ENCODE data around the gene VILL. TPM values are rescaled to one million over a fixed set of nuclear protein-coding genes. Genes with fewer than 3 reads are reported as not detected.

VILL gene
- total RNA-seq, 2 experiments from 2014 or later: 13.2 to 23.5 TPM

DNA sequence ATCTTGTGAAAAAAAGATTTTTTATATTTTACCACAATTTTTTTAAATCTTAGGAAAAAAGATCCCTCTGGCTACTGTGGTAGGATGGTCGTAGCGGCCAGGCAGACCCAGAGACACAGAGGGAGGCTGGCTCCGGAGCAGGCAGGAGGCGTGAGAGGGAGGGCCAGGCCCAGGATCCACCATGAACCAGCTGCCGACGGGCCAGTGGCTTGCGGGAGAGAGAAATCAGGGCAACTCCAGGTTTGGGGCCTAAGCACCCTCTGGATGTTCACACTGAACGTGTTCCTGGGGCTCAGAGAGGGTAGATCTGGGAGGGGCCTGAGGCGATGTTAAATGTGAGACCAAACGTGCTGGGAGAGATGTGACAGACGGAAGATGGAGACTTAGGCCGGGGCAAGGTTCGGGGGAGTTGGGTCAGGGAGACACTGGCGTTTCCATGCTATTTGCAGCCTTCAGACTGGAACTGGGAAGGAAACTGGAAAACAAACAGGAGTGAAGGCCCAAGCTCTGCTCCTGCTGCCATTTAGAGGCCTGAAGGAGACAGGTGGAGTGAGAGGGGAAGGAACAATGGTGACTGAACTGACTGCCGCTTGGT lies 1.6 kb upstream of the VILL start:
- Histone ChIP-seq H3K79me2 (ENCODE audit: insufficient read depth, low read depth, low read length) (no peaks in the 10 kb centered on the region), H3K4me1 (ENCODE audit: insufficient read depth, low read length, poor library complexity, severe bottlenecking) (peaks cover 5% of the 10 kb centered on the region), H2AFZ (ENCODE audit: low read length) (no peak overlapping the region), H3K4me2 (ENCODE audit: low read length) (no peak overlapping the region), H3K36me3 (ENCODE audit: insufficient read depth, low read length) (no peaks in the 10 kb centered on the region), H3K9me3 (ENCODE audit: low read length) (no peaks in the 10 kb centered on the region), H3K4me3 (ENCODE audit: low read depth, low read length, poor library complexity, severe bottlenecking) (no peak overlapping the region), H4K20me1 (ENCODE audit: insufficient read depth, low read length) (no peaks in the 10 kb centered on the region), H3K9me2 (ENCODE audit: insufficient read depth, low read length) (no peaks in the 10 kb centered on the region), H3K27ac (ENCODE audit: low read depth, low read length, poor library complexity, severe bottlenecking) (no peak overlapping the region)
- CTCF ChIA-PET (ENCODE audit: unreplicated experiment): no interaction called here
- POLR2A ChIA-PET: no interaction called here
- no peak for DNase-seq (ENCODE audit: low spot score)
- no TSS peak for BruUV-seq (replicated peaks)
- intact Hi-C loops (cut with micrococcal nuclease; ENCODE audit: unreplicated experiment): no loop called here
- TF ChIP-seq, protein P1, sequence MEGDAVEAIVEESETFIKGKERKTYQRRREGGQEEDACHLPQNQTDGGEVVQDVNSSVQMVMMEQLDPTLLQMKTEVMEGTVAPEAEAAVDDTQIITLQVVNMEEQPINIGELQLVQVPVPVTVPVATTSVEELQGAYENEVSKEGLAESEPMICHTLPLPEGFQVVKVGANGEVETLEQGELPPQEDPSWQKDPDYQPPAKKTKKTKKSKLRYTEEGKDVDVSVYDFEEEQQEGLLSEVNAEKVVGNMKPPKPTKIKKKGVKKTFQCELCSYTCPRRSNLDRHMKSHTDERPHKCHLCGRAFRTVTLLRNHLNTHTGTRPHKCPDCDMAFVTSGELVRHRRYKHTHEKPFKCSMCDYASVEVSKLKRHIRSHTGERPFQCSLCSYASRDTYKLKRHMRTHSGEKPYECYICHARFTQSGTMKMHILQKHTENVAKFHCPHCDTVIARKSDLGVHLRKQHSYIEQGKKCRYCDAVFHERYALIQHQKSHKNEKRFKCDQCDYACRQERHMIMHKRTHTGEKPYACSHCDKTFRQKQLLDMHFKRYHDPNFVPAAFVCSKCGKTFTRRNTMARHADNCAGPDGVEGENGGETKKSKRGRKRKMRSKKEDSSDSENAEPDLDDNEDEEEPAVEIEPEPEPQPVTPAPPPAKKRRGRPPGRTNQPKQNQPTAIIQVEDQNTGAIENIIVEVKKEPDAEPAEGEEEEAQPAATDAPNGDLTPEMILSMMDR (conservative IDR thresholded peaks at IDR 0.05; ENCODE audit: low read length): no peak
- no peak for TF ChIP-seq EZH2phosphoT487 (IDR thresholded peaks at IDR 0.05; ENCODE audit: borderline replicate concordance, low read depth, low read length)

DNA sequence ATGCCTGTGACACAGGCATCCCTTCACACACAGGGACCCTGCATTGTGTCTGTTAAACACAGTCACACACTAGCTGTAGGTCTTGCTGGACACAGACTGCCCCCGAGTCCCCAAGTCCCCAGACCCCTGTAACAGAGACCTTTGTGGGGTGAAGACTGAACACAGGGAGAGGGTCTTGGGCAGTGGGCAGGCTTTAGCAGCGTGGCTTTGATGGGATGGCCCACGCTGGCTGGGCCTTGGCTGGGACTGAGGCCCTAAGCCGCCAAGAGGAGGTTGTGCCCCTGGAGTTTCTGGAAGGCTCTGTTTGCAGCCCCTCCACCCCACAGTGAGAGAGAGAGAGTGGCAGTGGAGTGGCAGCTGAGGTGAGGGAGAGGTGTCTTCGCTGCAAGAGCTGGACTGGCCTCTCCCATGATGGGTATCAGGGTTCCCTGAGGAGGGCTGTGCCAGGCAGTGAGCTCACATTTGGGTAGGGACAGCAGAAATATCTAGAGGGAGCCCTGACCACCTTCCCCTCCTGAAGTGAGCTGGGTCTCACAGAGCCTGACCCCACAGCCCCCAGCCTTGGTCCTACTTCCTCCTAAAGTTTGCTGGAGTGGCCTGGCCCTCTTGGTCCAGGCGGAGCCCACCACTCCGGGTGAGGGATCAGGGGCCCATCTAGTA lies 635 bp upstream of the VILL start:
- POLR2A ChIA-PET: no interaction called here
- H3K4me1 ChIP-seq (ENCODE audit: insufficient read depth, low read length, poor library complexity, severe bottlenecking): peaks cover 9% of the 10 kb centered on the region
- no peaks in the 10 kb centered on the region for H3K9me3 ChIP-seq (ENCODE audit: low read length)
- H3K36me3 ChIP-seq (ENCODE audit: insufficient read depth, low read length): no peaks in the 10 kb centered on the region
- no peak overlapping the region for H3K4me3 ChIP-seq (ENCODE audit: low read depth, low read length, poor library complexity, severe bottlenecking)
- TF ChIP-seq EZH2phosphoT487 (IDR thresholded peaks at IDR 0.05; ENCODE audit: borderline replicate concordance, low read depth, low read length): no peak
- TF ChIP-seq, protein P1 (conservative IDR thresholded peaks at IDR 0.05; ENCODE audit: low read length): no peak
- DNase-seq (ENCODE audit: low spot score): no peak
- H4K20me1 ChIP-seq (ENCODE audit: insufficient read depth, low read length): no peaks in the 10 kb centered on the region
- no peak overlapping the region for H2AFZ ChIP-seq (ENCODE audit: low read length)
- intact Hi-C loops (cut with micrococcal nuclease; ENCODE audit: unreplicated experiment): no loop called here
- H3K4me2 ChIP-seq (ENCODE audit: low read length): no peak overlapping the region
- H3K79me2 ChIP-seq (ENCODE audit: insufficient read depth, low read depth, low read length): peaks cover 6% of the 10 kb centered on the region; the same call in 1 of the 2 replicates
- H3K27ac ChIP-seq (ENCODE audit: low read depth, low read length, poor library complexity, severe bottlenecking): no peak overlapping the region
- no TSS peak for BruUV-seq (replicated peaks)
- CTCF ChIA-PET (ENCODE audit: unreplicated experiment): no interaction called here
- no peaks in the 10 kb centered on the region for H3K9me2 ChIP-seq (ENCODE audit: insufficient read depth, low read length)

DNA sequence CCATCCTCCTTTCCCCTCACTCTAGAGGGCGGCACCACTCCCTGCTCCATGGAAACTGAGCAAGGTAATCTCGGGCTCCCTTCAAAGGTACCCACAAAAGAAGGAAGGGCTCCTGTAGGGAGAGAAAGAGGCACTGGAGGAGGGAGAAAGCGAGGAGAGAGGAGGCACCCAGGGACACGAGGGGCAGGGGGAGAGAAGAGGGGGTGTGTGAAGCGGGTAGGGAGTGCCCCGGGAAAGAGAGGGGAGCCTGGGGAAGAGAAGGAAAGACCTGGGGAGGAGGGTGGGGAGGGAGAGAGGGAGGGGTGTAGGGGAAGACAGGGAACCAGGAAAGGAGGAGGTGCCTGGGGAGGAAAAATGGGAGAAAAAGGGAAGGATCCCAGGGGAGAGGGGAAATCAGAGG lies 523 bp downstream of the VILL start:
- ChIA-PET POLR2A (no interaction called here), CTCF (ENCODE audit: unreplicated experiment) (no interaction called here)
- no peaks in the 10 kb centered on the region for H4K20me1 ChIP-seq (ENCODE audit: insufficient read depth, low read length)

More for the DNA sequence above, 523 bp downstream of the VILL start:
- no peaks in the 10 kb centered on the region for H3K9me3 ChIP-seq (ENCODE audit: low read length)
- H2AFZ ChIP-seq (ENCODE audit: low read length): no peak overlapping the region
- BruUV-seq (replicated peaks): no TSS peak
- no peak overlapping the region for H3K27ac ChIP-seq (ENCODE audit: low read depth, low read length, poor library complexity, severe bottlenecking)
- peaks cover 9% of the 10 kb centered on the region; the same call in 1 of the 2 replicates for H3K79me2 ChIP-seq (ENCODE audit: insufficient read depth, low read depth, low read length)
- H3K9me2 ChIP-seq (ENCODE audit: insufficient read depth, low read length): no peaks in the 10 kb centered on the region
- no peak overlapping the region for H3K4me2 ChIP-seq (ENCODE audit: low read length)
- H3K4me3 ChIP-seq (ENCODE audit: low read depth, low read length, poor library complexity, severe bottlenecking): no peak overlapping the region
- peaks cover 10% of the 10 kb centered on the region; the same call in 1 of the 2 replicates for H3K36me3 ChIP-seq (ENCODE audit: insufficient read depth, low read length)
- peaks cover 19% of the 10 kb centered on the region for H3K4me1 ChIP-seq (ENCODE audit: insufficient read depth, low read length, poor library complexity, severe bottlenecking)
- TF ChIP-seq, protein P1 (conservative IDR thresholded peaks at IDR 0.05; ENCODE audit: low read length): no peak
- no peak for TF ChIP-seq EZH2phosphoT487 (IDR thresholded peaks at IDR 0.05; ENCODE audit: borderline replicate concordance, low read depth, low read length)
- DNase-seq (ENCODE audit: low spot score): no peak
- intact Hi-C loops (cut with micrococcal nuclease; ENCODE audit: unreplicated experiment): no loop called here

Data from OCI-LY7 (cell line).